ENCODE data around the gene NID2.

The NID2 gene

GRCh38 chr14:51981218-51981854, 87.5 kb downstream of the NID2 start:
- no peak overlapping the region for H3K4me3 ChIP-seq (ENCODE audit: low read depth, low read length)
- TF ChIP-seq CTCF (IDR thresholded peaks at IDR 0.05; ENCODE audit: borderline replicate concordance, insufficient read depth, low read depth, low read length), result no peak

- no peak overlapping the region for H3K4me3 ChIP-seq (ENCODE audit: low read depth, low read length)
- TF ChIP-seq CTCF (IDR thresholded peaks at IDR 0.05; ENCODE audit: borderline replicate concordance, insufficient read depth, low read depth, low read length), result peak; percentile 78
These were observed 89.7 kb downstream of the NID2 start for GRCh38 chr14:51979088-51979709.

GRCh38 chr14:51978681-51979085, 90.2 kb downstream of the NID2 start:
- TF ChIP-seq CTCF (IDR thresholded peaks at IDR 0.05; ENCODE audit: borderline replicate concordance, insufficient read depth, low read depth, low read length), result no peak
- no peak overlapping the region for H3K4me3 ChIP-seq (ENCODE audit: low read depth, low read length)

- H3K4me3 ChIP-seq (ENCODE audit: low read depth, low read length), result no peak overlapping the region
- no peak for TF ChIP-seq CTCF (IDR thresholded peaks at IDR 0.05; ENCODE audit: borderline replicate concordance, insufficient read depth, low read depth, low read length)
These were observed 91.8 kb downstream of the NID2 start for GRCh38 chr14:51977075-51977474.

- TF ChIP-seq CTCF (IDR thresholded peaks at IDR 0.05; ENCODE audit: borderline replicate concordance, insufficient read depth, low read depth, low read length), result no peak
- no peak overlapping the region for H3K4me3 ChIP-seq (ENCODE audit: low read depth, low read length)
These were observed 96.3 kb downstream of the NID2 start for GRCh38 chr14:51972566-51972965.

- TF ChIP-seq CTCF (IDR thresholded peaks at IDR 0.05; ENCODE audit: borderline replicate concordance, insufficient read depth, low read depth, low read length), result no peak
- no peak overlapping the region for H3K4me3 ChIP-seq (ENCODE audit: low read depth, low read length)
These were observed 98.9 kb downstream of the NID2 start for GRCh38 chr14:51969852-51970540.

- no peak for TF ChIP-seq CTCF (IDR thresholded peaks at IDR 0.05; ENCODE audit: borderline replicate concordance, insufficient read depth, low read depth, low read length)
- H3K4me3 ChIP-seq (ENCODE audit: low read depth, low read length), result no peak overlapping the region
These were observed 101.3 kb downstream of the NID2 start for GRCh38 chr14:51967521-51967920.
